B cell (primary cell): ENCODE results near the gene TTC9.

Source experiments
- EZH2 ChIP-seq: IDR thresholded peaks from 2 replicates; pipeline ENCODE4 v1.6.1; 2012; ENCODE audit warnings: borderline replicate concordance, low read depth, mild to moderate bottlenecking, moderate library complexity, low read length; ENCODE audit not compliant: insufficient read depth, poor library complexity, severe bottlenecking
- TF ChIP-seq, protein P1 (sequence below): fragments of 200-600 bp; IDR thresholded peaks from one replicate; pipeline ENCODE4 v1.8.0; 2022; ENCODE audit warnings: antibody characterized with exemption, mild to moderate bottlenecking

DNA sequence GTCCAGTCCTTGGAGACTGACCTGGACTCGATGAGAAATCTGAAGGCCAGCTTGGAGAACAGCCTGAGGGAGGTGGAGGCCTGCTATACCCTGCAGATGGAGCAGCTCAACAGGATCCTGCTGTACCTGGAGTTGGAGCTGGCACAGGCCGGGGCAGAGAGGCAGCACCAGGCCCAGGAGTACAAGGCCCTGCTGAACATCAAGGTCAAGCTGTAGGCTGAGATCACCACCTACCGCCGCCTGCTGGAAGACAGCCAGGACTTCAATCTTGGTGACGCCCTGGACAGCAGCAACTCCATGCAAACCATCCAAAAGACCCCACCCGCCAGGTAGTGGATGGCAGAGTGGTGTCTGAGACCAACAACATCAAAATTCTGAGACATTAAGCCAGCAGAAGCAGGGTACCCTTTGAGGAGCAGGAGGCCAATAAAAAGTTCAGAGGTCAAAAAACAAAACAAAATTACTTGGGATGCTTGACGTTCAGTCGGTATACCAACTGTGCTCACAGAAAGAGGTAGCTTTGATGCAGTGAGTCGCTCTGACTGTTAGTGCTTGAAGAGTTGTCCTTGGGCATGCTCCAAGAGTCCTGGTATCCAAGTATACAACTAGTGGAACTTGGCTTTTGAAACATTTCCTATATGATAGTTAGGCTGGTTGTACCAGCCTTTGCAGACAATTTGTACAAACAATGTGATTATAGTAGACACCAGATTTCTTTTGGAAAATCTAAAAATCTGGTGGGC, 46.1 kb upstream of the TTC9 start:
- TF ChIP-seq, protein P1, sequence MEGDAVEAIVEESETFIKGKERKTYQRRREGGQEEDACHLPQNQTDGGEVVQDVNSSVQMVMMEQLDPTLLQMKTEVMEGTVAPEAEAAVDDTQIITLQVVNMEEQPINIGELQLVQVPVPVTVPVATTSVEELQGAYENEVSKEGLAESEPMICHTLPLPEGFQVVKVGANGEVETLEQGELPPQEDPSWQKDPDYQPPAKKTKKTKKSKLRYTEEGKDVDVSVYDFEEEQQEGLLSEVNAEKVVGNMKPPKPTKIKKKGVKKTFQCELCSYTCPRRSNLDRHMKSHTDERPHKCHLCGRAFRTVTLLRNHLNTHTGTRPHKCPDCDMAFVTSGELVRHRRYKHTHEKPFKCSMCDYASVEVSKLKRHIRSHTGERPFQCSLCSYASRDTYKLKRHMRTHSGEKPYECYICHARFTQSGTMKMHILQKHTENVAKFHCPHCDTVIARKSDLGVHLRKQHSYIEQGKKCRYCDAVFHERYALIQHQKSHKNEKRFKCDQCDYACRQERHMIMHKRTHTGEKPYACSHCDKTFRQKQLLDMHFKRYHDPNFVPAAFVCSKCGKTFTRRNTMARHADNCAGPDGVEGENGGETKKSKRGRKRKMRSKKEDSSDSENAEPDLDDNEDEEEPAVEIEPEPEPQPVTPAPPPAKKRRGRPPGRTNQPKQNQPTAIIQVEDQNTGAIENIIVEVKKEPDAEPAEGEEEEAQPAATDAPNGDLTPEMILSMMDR = no peak
- no peak for TF ChIP-seq EZH2
